Endothelial cell (in vitro differentiated cells): ENCODE data around the gene BABAM2. TPM values are rescaled to one million over a fixed set of nuclear protein-coding genes. Genes with fewer than 3 reads are reported as not detected.

Experiments used
- DNase-seq: peaks from one replicate; pipeline ENCODE4 v3.0.0; 2021; ENCODE audit warnings: low spot score
- H3K27ac Mint-ChIP-seq: one replicate; pipeline ENCODE4 v1.8.0; 2021; ENCODE audit warnings: mixed read lengths, inconsistent platforms; ENCODE audit not compliant: unreplicated experiment
- H3K27me3 Mint-ChIP-seq: one replicate; pipeline ENCODE4 v1.8.0; 2021; ENCODE audit warnings: mild to moderate bottlenecking, moderate library complexity, mixed read lengths, inconsistent platforms; ENCODE audit not compliant: unreplicated experiment
- H3K36me3 Mint-ChIP-seq: one replicate; pipeline ENCODE4 v1.8.0; 2021; ENCODE audit warnings: mild to moderate bottlenecking, low read depth, mixed read lengths, inconsistent platforms; ENCODE audit not compliant: unreplicated experiment
- H3K4me1 Mint-ChIP-seq: one replicate; pipeline ENCODE4 v1.8.0; 2021; ENCODE audit warnings: mild to moderate bottlenecking, mixed read lengths, inconsistent platforms; ENCODE audit not compliant: unreplicated experiment
- H3K4me3 Mint-ChIP-seq: one replicate; pipeline ENCODE4 v1.8.0; 2021; ENCODE audit warnings: mild to moderate bottlenecking, mixed read lengths, inconsistent platforms; ENCODE audit not compliant: unreplicated experiment
- H3K9me3 Mint-ChIP-seq: one replicate; pipeline ENCODE4 v1.8.0; 2021; ENCODE audit warnings: mixed read lengths, inconsistent platforms; ENCODE audit not compliant: unreplicated experiment
- total RNA-seq: library from RNA; stranded (reverse); fragmentation: NEBNext Ultra II Directional; extraction: Animal tissue kit (Norgen Biotek cat#: 25700); gene quantifications from one replicate; pipeline ENCODE4 v1.2.1, GENCODE V29; 2021; ENCODE audit not compliant: unreplicated experiment
- TF ChIP-seq, protein P1 (sequence below): fragments of 200-600 bp; sonication (generic); IDR thresholded peaks from one replicate; pipeline ENCODE4 v1.5.0; 2021; ENCODE audit warnings: antibody characterized with exemption; ENCODE audit not compliant: unreplicated experiment

BABAM2 gene
- total RNA-seq, 1 donor from 2014 or later, result 40.2 TPM

DNA sequence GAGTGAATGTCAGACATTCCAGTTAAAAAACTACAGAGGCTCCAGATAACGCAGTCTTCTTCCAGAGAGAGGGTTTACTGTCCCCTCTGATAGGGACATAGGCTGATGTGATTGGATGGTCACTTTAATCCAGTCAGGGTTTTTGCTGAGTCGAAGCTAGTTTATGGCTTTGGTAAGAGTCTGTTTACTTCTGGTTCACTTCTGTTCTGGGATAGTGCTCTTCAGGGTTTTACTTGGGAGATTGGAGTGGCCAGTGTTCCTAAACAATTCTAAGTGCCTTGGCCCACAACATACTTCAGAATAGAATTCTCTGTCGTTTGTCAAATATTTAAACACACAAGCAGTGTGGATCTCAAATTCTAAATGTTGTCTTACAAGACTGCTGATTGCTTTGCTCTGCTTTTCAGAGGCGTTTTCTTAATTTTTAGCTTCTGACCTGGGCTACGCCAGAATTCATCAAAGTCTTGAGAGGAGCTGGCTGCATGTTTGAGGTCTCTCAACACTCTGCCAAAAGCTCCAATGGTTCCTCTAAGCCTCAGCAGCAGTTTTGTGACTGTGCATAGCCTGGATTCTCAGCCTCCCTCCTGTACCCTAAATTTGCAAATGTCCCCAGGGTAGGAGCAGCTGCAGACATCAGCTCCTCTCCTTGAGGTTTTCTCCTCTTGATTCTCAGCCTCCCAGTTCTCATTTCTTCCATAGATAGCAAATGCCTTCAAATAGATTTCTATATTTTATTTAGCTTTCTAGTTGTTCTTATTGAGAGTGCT, 105.8 kb downstream of the BABAM2 start:
- H3K4me3 Mint-ChIP-seq, result no peak overlapping the region
- TF ChIP-seq, protein P1, sequence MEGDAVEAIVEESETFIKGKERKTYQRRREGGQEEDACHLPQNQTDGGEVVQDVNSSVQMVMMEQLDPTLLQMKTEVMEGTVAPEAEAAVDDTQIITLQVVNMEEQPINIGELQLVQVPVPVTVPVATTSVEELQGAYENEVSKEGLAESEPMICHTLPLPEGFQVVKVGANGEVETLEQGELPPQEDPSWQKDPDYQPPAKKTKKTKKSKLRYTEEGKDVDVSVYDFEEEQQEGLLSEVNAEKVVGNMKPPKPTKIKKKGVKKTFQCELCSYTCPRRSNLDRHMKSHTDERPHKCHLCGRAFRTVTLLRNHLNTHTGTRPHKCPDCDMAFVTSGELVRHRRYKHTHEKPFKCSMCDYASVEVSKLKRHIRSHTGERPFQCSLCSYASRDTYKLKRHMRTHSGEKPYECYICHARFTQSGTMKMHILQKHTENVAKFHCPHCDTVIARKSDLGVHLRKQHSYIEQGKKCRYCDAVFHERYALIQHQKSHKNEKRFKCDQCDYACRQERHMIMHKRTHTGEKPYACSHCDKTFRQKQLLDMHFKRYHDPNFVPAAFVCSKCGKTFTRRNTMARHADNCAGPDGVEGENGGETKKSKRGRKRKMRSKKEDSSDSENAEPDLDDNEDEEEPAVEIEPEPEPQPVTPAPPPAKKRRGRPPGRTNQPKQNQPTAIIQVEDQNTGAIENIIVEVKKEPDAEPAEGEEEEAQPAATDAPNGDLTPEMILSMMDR, result no peak
- H3K36me3 Mint-ChIP-seq, result peaks cover 6% of the 10 kb centered on the region
- no peaks in the 10 kb centered on the region for H3K9me3 Mint-ChIP-seq
- DNase-seq, result no peak
- H3K27me3 Mint-ChIP-seq, result no peaks in the 10 kb centered on the region
- H3K27ac Mint-ChIP-seq, result no peak overlapping the region
- H3K4me1 Mint-ChIP-seq, result peaks cover 2% of the 10 kb centered on the region

DNA sequence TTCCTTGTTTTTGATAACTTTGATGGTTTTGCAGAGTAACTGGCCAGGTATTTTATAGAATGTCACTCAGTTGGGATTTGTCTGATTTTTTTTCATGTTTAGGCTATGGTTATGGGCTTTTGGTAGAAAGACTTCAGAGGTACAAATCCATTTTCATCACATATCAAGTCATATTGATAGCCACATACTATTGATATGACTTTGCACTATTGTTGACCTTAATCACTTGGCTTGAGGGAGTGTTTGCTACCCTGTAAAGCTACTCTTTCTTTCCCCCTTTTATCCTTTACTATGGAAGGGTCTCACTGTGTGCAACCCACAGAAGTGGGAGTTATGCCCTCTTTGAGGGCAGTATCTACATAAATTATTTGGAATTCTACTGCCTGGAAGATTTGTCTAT, 109.8 kb downstream of the BABAM2 start:
- Mint-ChIP-seq H3K9me3 (no peaks in the 10 kb centered on the region), H3K27ac (no peak overlapping the region), H3K4me3 (no peak overlapping the region), H3K36me3 (peaks cover 6% of the 10 kb centered on the region), H3K27me3 (no peaks in the 10 kb centered on the region), H3K4me1 (no peaks in the 10 kb centered on the region)
- no peak for DNase-seq
- TF ChIP-seq, protein P1, result no peak

DNA sequence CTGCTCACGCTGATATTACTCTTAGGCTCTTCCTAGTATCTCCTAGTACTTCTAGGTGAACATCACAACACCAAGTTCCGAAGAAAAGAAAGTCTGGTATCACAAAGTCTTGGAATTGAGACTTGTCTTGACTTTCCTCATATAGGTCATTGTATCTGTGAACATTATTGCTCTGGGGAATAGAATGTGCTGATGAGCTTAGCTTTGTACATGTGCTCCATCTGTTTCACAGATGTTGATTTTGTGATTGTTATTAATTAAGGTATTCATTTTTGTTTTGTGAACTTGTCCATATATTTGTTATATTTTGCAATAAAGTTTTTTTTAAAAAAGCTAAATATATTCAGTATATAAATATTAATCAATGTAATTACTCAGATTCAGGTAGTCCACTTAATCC, 111.7 kb downstream of the BABAM2 start:
- Mint-ChIP-seq H3K36me3 (no peaks in the 10 kb centered on the region), H3K27me3 (no peaks in the 10 kb centered on the region)

DNA sequence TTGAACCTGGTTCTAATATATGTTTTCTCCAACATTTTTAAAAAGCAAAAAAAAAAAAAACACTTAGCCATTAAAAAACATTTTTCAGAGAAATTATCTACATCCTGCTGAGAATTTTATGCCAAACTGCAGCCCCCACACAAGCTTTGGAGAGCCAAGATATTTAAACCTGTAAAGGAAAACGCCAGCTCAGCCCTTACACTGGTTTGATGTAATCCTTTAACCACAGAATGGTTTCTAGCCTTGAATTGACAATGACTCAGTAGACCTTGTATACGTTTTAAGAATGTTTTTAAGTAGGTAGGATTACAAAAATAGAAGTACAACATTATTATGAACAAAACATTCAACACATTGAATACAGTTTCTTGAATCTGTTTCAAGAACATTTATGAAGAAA, 113.6 kb downstream of the BABAM2 start:
- DNase-seq, result no peak
- no peak overlapping the region for H3K27ac Mint-ChIP-seq
- no peak overlapping the region for H3K4me3 Mint-ChIP-seq
- H3K4me1 Mint-ChIP-seq, result no peaks in the 10 kb centered on the region
- H3K27me3 Mint-ChIP-seq, result no peaks in the 10 kb centered on the region
- H3K9me3 Mint-ChIP-seq, result no peaks in the 10 kb centered on the region
- H3K36me3 Mint-ChIP-seq, result no peaks in the 10 kb centered on the region
- TF ChIP-seq, protein P1, result no peak

More for the DNA sequence above, 111.7 kb downstream of the BABAM2 start:
- no peak for DNase-seq
- TF ChIP-seq, protein P1, result no peak
- Mint-ChIP-seq H3K27ac (no peak overlapping the region), H3K9me3 (no peaks in the 10 kb centered on the region), H3K4me3 (no peak overlapping the region), H3K4me1 (no peaks in the 10 kb centered on the region)

DNA sequence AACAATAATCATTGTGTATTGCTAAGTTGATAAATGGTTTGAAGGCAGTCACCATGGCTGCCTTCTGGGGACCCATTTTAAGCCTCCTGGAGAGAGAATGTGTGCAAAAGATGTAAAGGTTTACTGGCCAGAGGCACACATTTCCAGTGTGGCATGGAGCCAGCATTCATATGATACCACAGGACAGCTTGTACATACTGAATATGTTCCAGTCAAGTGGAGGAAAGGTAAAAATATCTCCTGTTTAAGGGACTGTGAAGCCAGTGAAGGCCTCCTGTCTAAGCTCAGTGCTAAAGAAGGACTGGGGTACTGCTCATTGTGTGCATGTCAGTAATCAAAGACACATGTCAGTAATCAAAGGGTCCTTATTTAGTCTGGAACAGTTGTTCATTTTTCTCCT, 119.2 kb downstream of the BABAM2 start:
- DNase-seq, result no peak
- H3K4me3 Mint-ChIP-seq, result no peak overlapping the region
- H3K9me3 Mint-ChIP-seq, result no peaks in the 10 kb centered on the region
- H3K4me1 Mint-ChIP-seq, result peaks cover 16% of the 10 kb centered on the region
- no peaks in the 10 kb centered on the region for H3K27me3 Mint-ChIP-seq
- H3K27ac Mint-ChIP-seq, result no peak overlapping the region
- H3K36me3 Mint-ChIP-seq, result no peaks in the 10 kb centered on the region
- TF ChIP-seq, protein P1, result no peak
